Choroid plexus epithelial cell (primary cell): ENCODE results near the gene GLDN.

Source experiments
- DNase-seq: peaks from one replicate; pipeline ENCODE4 v3.0.0-alpha.2; 2010; ENCODE audit warnings: low read depth
- H3K4me3 ChIP-seq: 2 replicates; pipeline ENCODE4 v1.5.1; 2011; ENCODE audit warnings: low read depth, mild to moderate bottlenecking, control low read depth, low read length, moderate library complexity
- TF ChIP-seq, protein P1 (sequence below): conservative IDR thresholded peaks from 2 replicates; pipeline ENCODE4 v1.5.1; 2011; ENCODE audit warnings: low read depth, mild to moderate bottlenecking, control low read depth, inconsistent platforms, low read length, moderate library complexity

Gene GLDN

DNA sequence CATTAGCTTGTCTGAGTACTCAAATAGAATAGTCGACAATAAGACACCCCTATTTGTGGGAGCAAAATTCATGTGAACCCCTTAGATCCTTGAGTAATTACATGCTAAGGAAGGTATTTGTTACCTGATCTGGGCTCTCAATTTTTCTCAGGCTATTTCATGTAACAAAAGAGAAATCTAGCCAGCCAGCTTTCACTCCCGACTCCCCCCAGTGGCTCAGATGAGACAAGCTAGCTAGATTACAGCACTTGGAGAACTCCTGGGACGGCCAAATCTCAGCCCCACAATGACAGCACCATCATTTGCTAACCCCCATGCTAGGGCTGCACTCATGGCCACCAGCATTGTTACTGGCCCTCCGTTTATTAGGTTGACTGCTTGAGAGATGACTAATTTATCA, 41.3 kb downstream of the GLDN start:
- TF ChIP-seq, protein P1, sequence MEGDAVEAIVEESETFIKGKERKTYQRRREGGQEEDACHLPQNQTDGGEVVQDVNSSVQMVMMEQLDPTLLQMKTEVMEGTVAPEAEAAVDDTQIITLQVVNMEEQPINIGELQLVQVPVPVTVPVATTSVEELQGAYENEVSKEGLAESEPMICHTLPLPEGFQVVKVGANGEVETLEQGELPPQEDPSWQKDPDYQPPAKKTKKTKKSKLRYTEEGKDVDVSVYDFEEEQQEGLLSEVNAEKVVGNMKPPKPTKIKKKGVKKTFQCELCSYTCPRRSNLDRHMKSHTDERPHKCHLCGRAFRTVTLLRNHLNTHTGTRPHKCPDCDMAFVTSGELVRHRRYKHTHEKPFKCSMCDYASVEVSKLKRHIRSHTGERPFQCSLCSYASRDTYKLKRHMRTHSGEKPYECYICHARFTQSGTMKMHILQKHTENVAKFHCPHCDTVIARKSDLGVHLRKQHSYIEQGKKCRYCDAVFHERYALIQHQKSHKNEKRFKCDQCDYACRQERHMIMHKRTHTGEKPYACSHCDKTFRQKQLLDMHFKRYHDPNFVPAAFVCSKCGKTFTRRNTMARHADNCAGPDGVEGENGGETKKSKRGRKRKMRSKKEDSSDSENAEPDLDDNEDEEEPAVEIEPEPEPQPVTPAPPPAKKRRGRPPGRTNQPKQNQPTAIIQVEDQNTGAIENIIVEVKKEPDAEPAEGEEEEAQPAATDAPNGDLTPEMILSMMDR: peak; percentile 92
- peak; percentile 77 for DNase-seq
- H3K4me3 ChIP-seq: no peak overlapping the region

DNA sequence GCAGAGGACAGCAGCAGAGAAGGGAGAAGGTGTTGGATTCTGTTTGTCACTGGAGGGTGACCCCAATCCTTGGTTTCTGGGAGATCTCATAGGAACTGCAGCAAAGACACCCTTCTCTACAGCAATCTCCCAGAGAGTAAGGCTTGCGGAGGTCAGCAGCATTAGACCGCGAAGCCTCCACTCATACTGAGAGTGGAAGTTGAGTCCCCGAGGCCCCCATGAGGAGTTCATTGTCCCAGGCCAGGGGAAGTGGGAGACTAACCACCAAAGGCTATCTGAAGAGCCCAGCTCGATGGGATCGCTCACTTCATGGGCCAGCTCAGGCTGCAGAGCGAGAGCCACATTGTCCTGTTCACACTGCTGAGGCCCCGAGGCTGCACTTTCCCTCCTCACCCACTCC, 44.6 kb downstream of the GLDN start:
- TF ChIP-seq, protein P1: no peak
- DNase-seq: no peak
- H3K4me3 ChIP-seq: no peak overlapping the region

DNA sequence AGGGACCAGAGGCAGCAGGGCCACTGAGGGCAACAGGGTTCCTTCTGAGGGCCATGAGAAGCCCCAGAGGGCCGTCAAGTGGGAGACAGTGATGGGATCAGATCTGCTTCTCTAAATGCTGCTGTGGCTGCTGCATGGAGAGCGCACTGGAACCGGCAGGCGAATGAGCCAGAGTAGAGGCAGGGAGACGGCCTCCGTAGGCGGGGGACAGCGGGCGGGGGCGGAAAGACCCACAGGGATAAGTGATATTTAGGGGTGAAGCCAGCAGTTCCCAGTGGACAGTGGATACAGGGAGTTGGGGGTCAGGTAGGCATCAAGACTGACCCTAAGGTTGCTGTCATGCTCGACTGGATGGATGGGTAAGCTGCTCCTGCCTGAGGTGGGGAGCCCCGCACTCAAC, 45.0 kb downstream of the GLDN start:
- DNase-seq: no peak
- TF ChIP-seq, protein P1: no peak
- H3K4me3 ChIP-seq: no peak overlapping the region

DNA sequence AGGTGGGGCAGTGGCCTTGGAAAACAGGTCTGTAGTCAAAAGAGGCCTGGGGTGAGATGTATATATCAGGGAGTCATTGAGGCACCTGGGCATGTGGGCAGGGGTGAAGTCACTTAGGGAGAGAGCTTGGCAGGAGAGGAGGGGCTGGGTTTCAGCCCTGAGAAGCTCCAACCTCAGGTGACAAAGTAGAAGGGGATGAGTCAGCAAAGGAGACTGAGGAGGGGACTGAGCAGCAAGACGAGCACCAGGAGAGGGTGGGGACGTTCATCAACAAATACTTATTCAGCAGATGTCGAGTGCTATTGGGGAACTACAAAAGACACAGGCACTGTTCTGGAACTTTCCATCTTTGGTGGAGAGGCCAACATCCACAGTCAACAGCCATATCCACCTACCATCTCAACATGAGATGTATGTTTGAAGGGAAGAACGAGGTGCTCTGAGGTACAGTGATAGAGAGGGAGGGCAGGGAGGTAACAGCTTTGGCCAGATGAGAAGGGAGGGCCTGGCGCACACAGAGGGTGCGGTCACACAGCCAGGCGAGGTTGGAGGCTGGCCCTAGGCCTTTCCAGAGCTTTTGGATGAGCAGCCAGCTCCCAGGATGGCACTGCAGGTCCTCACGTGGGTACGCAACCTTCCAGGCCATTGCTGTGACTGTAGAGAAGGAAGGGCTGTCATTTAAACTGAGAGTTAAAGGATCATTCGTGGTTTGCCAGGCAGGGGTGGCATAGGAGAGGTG, 45.7 kb downstream of the GLDN start:
- TF ChIP-seq, protein P1: no peak
- no peak overlapping the region for H3K4me3 ChIP-seq
- DNase-seq: no peak

DNA sequence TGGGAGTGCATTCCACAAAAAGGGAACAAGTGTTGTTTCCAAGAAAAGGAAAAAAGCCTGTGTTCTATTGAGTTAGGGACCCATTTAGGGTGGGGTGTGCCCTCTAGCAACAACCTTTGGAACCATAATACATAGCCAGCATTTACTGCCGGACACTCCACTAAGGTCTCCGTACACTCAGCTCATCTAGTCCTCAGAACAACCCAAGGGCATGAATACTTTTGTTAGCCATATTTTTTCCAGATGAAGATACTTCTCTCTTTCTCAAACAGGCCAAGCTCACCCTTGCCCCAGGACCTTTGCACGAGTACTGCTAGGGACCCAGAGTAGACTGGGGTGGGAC, 46.2 kb downstream of the GLDN start:
- no peak for DNase-seq
- TF ChIP-seq, protein P1: no peak
- no peak overlapping the region for H3K4me3 ChIP-seq

DNA sequence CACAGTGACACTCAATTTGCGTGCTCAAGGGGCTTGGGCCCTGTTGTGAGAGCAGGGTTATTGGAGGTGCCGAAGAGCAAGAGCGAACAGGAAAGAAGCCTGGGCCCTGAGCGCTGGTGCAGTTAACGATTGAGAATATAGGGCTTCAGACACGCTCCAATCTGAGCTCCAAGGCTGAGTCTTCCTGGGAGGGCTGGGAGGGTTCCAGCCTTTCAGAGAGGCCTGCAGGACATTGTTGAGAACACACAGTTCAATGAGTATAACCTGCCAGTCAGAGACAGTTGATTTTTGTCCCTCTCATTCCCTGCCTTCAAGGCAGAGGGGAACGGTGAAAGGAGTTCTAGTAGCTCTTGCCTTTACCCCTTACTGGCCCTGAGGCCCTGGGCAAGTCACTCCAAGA, 47.3 kb downstream of the GLDN start:
- no peak overlapping the region for H3K4me3 ChIP-seq
- TF ChIP-seq, protein P1: no peak
- DNase-seq: no peak

DNA sequence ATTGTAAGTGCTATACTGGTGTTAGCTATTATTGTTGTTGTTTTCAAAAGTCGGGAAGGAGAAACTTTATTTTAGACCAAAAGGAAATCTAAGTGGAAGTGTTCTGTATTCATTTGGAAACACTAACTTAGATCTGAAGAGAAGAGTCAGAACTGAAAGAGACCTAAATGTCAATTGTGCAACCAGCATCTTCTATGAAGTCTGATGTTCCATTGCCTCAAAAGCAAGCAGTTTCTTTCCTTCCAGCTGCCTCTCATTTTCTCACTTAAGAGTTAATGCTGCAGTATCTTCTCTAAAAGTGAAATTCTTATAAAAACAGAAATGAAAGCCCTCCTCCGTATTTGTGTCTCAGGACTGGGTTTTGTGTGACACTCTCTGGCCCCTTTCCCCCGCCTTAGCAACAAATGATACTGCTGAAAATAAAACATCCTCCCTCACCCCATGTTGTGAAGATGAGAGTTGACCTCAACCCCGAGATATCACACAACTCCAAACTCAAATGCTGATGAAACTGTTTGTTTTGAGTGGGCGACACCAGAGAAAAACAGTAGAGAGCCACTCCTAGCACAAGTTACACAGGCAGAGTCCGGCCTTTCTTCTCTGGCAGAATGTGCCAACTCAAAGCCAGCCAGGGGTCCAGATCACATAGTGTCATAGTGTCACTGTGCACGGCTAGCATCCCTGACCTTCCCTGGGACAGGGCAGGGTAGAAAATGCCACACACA, 48.9 kb downstream of the GLDN start:
- H3K4me3 ChIP-seq: no peak overlapping the region
- TF ChIP-seq, protein P1: no peak
- peak; percentile 54 for DNase-seq
